Measurements from ENCODE around the gene MS4A1. TPM values are rescaled to one million over a fixed set of nuclear protein-coding genes. Genes with fewer than 3 reads are reported as not detected.

Gene MS4A1
- total RNA-seq, 4 donors from 2014 or later = 0.38 to 1.2 TPM; not detected in 2

DNA sequence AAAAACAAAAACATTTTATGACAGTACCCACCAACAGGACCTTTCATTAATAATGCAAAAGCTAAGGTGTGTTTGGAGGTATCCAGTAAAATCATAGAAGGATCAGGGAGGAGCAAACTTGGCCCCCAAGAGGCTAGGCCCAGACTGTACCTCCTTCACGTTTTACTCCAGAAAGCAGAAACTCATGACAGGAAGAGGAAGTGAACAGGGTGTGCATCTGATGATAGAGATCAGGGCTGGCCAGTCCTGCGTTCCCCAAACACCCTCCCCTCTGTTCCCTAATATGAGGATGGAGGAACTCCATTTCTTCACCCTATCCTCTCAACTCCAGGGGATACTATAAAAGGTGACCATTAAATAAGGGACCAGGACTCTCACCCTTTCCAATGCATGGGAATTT is 26.7 kb downstream of the MS4A1 start:
- no peaks in the 10 kb centered on the region for H3K9me3 ChIP-seq
- WGBS, 2 donors = 45 to 50% methylated on average over 2 of the region's 2 CpGs
- intact Hi-C loops (cut with DNase I) = no loop called here
- no peak overlapping the region for H3K27ac ChIP-seq
- no peaks in the 10 kb centered on the region for H3K27me3 ChIP-seq
- no peaks in the 10 kb centered on the region for H3K4me1 ChIP-seq
- TF ChIP-seq, protein P1, sequence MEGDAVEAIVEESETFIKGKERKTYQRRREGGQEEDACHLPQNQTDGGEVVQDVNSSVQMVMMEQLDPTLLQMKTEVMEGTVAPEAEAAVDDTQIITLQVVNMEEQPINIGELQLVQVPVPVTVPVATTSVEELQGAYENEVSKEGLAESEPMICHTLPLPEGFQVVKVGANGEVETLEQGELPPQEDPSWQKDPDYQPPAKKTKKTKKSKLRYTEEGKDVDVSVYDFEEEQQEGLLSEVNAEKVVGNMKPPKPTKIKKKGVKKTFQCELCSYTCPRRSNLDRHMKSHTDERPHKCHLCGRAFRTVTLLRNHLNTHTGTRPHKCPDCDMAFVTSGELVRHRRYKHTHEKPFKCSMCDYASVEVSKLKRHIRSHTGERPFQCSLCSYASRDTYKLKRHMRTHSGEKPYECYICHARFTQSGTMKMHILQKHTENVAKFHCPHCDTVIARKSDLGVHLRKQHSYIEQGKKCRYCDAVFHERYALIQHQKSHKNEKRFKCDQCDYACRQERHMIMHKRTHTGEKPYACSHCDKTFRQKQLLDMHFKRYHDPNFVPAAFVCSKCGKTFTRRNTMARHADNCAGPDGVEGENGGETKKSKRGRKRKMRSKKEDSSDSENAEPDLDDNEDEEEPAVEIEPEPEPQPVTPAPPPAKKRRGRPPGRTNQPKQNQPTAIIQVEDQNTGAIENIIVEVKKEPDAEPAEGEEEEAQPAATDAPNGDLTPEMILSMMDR (IDR thresholded peaks at IDR 0.05) = no peak
- TF ChIP-seq POLR2A (IDR thresholded peaks at IDR 0.05) = no peak
- H3K36me3 ChIP-seq = no peaks in the 10 kb centered on the region
- DNase-seq = no peak
- no peak overlapping the region for H3K4me3 ChIP-seq

DNA sequence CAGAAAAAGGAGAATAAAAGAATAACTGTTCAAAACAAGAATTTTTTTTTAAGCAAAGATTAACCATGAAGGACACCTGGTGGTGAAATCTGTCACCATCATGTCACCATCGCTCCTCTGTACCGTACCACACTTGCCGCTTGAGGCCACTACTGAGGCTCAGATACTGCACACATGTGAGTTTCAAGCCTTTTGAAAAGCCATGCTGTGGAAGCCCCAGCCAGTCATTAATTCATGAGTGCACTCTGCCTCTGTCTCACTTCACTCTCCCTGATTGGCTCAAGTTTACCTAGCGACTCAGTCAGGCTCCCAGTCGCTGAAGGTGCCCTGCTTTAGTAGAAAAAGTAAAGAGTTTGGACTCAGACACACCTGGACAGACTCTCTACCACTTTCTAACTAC is 30.3 kb downstream of the MS4A1 start:
- Histone ChIP-seq H3K27me3 (no peaks in the 10 kb centered on the region), H3K27ac (no peak overlapping the region), H3K9me3 (no peaks in the 10 kb centered on the region), H3K36me3 (no peaks in the 10 kb centered on the region), H3K4me1 (no peaks in the 10 kb centered on the region), H3K4me3 (no peak overlapping the region)
- DNase-seq = no peak
- intact Hi-C loops (cut with DNase I) = no loop called here
- 66 to 87% methylated on average over 5 of the region's 5 CpGs for WGBS, 2 donors
- TF ChIP-seq POLR2A (IDR thresholded peaks at IDR 0.05) = no peak
- TF ChIP-seq, protein P1 (IDR thresholded peaks at IDR 0.05) = peak in 3 of 6 experiments; percentile 29 to 44 (median 38)

DNA sequence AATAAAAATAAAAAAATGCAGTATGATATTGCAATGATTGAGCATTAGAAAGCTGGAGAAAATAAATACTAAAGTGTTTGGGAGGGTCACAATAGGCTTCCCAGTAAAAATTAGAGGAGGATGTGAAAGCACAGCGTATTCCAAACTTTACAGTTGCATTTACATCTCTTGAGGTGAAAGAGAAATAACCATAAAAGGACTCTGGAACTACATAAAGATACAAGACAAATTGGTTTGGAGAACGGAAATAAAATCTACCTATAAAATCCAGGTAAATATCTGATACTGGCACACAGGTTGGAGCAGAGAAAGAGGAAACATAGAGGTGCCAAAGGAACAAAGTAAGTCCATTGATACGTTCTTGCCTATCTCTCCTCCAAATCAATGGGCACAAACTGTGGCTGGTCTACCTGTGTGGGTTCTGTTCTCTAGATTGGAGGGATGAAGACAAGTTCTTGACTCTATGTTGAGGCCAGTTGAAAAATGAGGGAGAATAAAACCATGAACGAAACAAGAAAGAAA is 36.9 kb downstream of the MS4A1 start, which contains the start of gene MS4A12:
Gene MS4A12 (plus strand): TSS at position 291 of the 522 bp plus-strand sequence. CDS start 4,541 bp downstream, outside the sequence.
- no peak for TF ChIP-seq POLR2A (IDR thresholded peaks at IDR 0.05)
- TF ChIP-seq, protein P1 (IDR thresholded peaks at IDR 0.05) = no peak
- H3K27ac ChIP-seq = no peak within 1 kb of the TSS
- no peaks in the 10 kb centered on the region for H3K9me3 ChIP-seq
- H3K4me1 ChIP-seq = no peaks in the 10 kb centered on the region
- H3K36me3 ChIP-seq = no peaks in the 10 kb centered on the region
- H3K27me3 ChIP-seq = no peaks in the 10 kb centered on the region
- no peak within 1 kb of the TSS for H3K4me3 ChIP-seq
- 56 to 63% methylated on average over 4 of the region's 4 CpGs for WGBS, 2 donors
- DNase-seq = no peak
- intact Hi-C loops (cut with DNase I) = no loop called here

DNA sequence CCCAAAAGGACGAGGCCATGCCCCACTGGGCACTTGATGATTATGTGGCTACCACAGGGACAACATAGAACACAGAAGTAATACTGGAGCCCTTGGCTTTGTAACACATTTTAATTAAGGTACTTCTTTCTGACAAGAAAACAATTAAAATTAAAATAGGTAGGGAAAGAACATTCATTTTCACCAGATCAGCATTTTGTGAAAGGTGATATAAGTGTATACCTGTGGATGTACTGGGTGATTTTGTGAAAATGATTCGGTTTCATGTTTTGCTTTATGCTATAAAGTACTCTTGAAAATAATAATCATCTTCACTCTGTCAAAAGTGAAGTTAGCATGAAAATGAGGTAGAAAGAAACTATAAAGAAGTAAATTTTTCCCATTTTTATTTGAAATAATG is 37.8 kb downstream of the MS4A1 start:
- DNase-seq = no peak
- no peaks in the 10 kb centered on the region for H3K4me1 ChIP-seq
- H3K36me3 ChIP-seq = no peaks in the 10 kb centered on the region
- H3K4me3 ChIP-seq = no peak overlapping the region
- 67 to 74% methylated on average over 2 of the region's 2 CpGs for WGBS, 2 donors
- intact Hi-C loops (cut with DNase I) = no loop called here
- TF ChIP-seq, protein P1 (IDR thresholded peaks at IDR 0.05) = no peak
- no peak for TF ChIP-seq POLR2A (IDR thresholded peaks at IDR 0.05)
- H3K9me3 ChIP-seq = no peaks in the 10 kb centered on the region
- no peak overlapping the region for H3K27ac ChIP-seq
- no peaks in the 10 kb centered on the region for H3K27me3 ChIP-seq

DNA sequence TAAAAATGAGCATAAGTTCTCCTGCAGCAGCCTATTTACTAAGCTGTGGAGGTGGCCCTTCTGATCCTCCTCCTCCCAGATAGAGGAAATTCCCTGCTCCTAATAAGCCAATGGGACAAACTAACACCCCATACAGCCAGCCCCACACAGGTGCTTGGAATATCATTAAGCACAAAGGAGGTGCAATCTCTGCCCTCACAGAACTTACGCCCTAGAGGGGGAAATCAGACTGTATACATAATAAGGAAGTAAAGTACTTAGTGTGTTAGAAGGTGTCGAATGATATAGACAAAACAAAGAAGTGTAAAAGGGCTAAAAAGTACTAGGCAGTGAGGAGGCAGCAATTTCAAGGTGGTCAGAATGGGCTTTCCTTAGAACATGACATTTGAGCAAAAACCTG is 42.8 kb downstream of the MS4A1 start:
- 49 to 76% methylated on average over 2 of the region's 2 CpGs for WGBS, 2 donors
- no peak for DNase-seq
- Histone ChIP-seq H3K4me3 (no peak overlapping the region), H3K27ac (no peak overlapping the region), H3K27me3 (no peaks in the 10 kb centered on the region), H3K4me1 (no peaks in the 10 kb centered on the region), H3K9me3 (no peaks in the 10 kb centered on the region), H3K36me3 (no peaks in the 10 kb centered on the region)
- TF ChIP-seq, protein P1 (IDR thresholded peaks at IDR 0.05) = no peak
- TF ChIP-seq POLR2A (IDR thresholded peaks at IDR 0.05) = no peak
- intact Hi-C loops (cut with DNase I) = no loop called here
